Measurements from ENCODE around the gene SLCO3A1.

The SLCO3A1 gene

GRCh38 chr15:91965501-91966193, 112.1 kb downstream of the SLCO3A1 start:
- no peak for TF ChIP-seq CTCF (IDR thresholded peaks at IDR 0.05; ENCODE audit: borderline replicate concordance, control extremely low read depth, extremely low read depth, insufficient read depth, missing control alignments)
- in situ Hi-C loops (cut with MboI; ENCODE audit: low sequenced_read_pairs, unreplicated experiment), result no loop called here
- no peak for DNase-seq (ENCODE audit: low spot score)

- in situ Hi-C loops (cut with MboI; ENCODE audit: low sequenced_read_pairs, unreplicated experiment), result no loop called here
- DNase-seq (ENCODE audit: low spot score), result no peak
- TF ChIP-seq CTCF (IDR thresholded peaks at IDR 0.05; ENCODE audit: borderline replicate concordance, control extremely low read depth, extremely low read depth, insufficient read depth, missing control alignments), result no peak
These were observed 112.7 kb downstream of the SLCO3A1 start for GRCh38 chr15:91966194-91966552.

GRCh38 chr15:91967935-91968606, 114.6 kb downstream of the SLCO3A1 start:
- no peak for TF ChIP-seq CTCF (IDR thresholded peaks at IDR 0.05; ENCODE audit: borderline replicate concordance, control extremely low read depth, extremely low read depth, insufficient read depth, missing control alignments)
- in situ Hi-C loops (cut with MboI; ENCODE audit: low sequenced_read_pairs, unreplicated experiment), result no loop called here
- DNase-seq (ENCODE audit: low spot score), result no peak

GRCh38 chr15:91968610-91969009, 115.1 kb downstream of the SLCO3A1 start:
- DNase-seq (ENCODE audit: low spot score), result no peak
- no peak for TF ChIP-seq CTCF (IDR thresholded peaks at IDR 0.05; ENCODE audit: borderline replicate concordance, control extremely low read depth, extremely low read depth, insufficient read depth, missing control alignments)
- in situ Hi-C loops (cut with MboI; ENCODE audit: low sequenced_read_pairs, unreplicated experiment), result no loop called here

- no peak for TF ChIP-seq CTCF (IDR thresholded peaks at IDR 0.05; ENCODE audit: borderline replicate concordance, control extremely low read depth, extremely low read depth, insufficient read depth, missing control alignments)
- in situ Hi-C loops (cut with MboI; ENCODE audit: low sequenced_read_pairs, unreplicated experiment), result no loop called here
- DNase-seq (ENCODE audit: low spot score), result no peak
These were observed 116.6 kb downstream of the SLCO3A1 start for GRCh38 chr15:91970142-91970541.

GRCh38 chr15:91973481-91973880, 120.0 kb downstream of the SLCO3A1 start:
- no peak for TF ChIP-seq CTCF (IDR thresholded peaks at IDR 0.05; ENCODE audit: borderline replicate concordance, control extremely low read depth, extremely low read depth, insufficient read depth, missing control alignments)
- in situ Hi-C loops (cut with MboI; ENCODE audit: low sequenced_read_pairs, unreplicated experiment), result no loop called here

More at GRCh38 chr15:91973481-91973880, 120.0 kb downstream of the SLCO3A1 start:
- DNase-seq (ENCODE audit: low spot score), result no peak

Data from GM13976 (cell line).